Esophagus squamous epithelium (tissue), 5 donors: ENCODE data around the gene HEG1. TPM values are rescaled to one million over a fixed set of nuclear protein-coding genes. Genes with fewer than 3 reads are reported as not detected.

ENCODE experiments used
- DNase-seq: peaks from one replicate; lab custom pipeline; 2025; lab: John Stamatoyannopoulos, UW
- H3K27ac ChIP-seq, 4 donors: fragments of 200-600 bp; sonication (generic); one replicate each; pipeline ENCODE4 v1.5.1; 2016 to 2019; ENCODE audit warnings: mild to moderate bottlenecking in 1 of 4
- H3K27me3 ChIP-seq, 4 donors: fragments of 200-600 bp; sonication (generic); 1 replicate in 3 of 4; 2 replicates in 1 of 4; pipeline versions ENCODE4 v1.5.1 to v1.6.0; 2017 to 2021; ENCODE audit warnings: antibody characterized with exemption in 1 of 4
- H3K36me3 ChIP-seq, 3 donors: fragments of 200-600 bp; sonication (generic); one replicate each; pipeline ENCODE4 v1.5.1; 2016 to 2019
- H3K4me1 ChIP-seq, 3 donors: fragments of 200-600 bp; sonication (generic); one replicate each; pipeline ENCODE4 v1.5.1; 2017 to 2019
- H3K4me3 ChIP-seq, 4 donors: fragments of 200-600 bp; sonication (generic); 1 replicate in 3 of 4; 2 replicates in 1 of 4; pipeline ENCODE4 v1.5.1; 2016 to 2019; ENCODE audit warnings: mild to moderate bottlenecking in 2 of 4, moderate library complexity in 1 of 4
- H3K9me3 ChIP-seq, 3 donors: fragments of 200-600 bp; sonication (generic); one replicate each; pipeline ENCODE4 v1.5.1; 2016 to 2019
- CTCF ChIP-seq, 6 experiments: fragments of 450-650 bp in 4 of 6; fragments of 200-600 bp in 2 of 6; sonication (generic) in 2 of 6; IDR thresholded peaks; one replicate each; pipeline ENCODE4 v1.5.1; 2016 to 2019; ENCODE audit warnings: antibody characterized with exemption in 6 of 6, mild to moderate bottlenecking in 4 of 6, moderate library complexity in 4 of 6
- POLR2A ChIP-seq, 4 donors: fragments of 450-650 bp; IDR thresholded peaks; one replicate each; pipeline ENCODE4 v1.6.1; 2017; ENCODE audit warnings: antibody characterized with exemption in 4 of 4, mild to moderate bottlenecking in 4 of 4, moderate library complexity in 3 of 4
- WGBS, 2 donors: methylation state at CpG; one replicate each; pipeline ENCODE4 v1.1.5; 2018; 5-methylcytosine and 5-hydroxymethylcytosine counted together
- intact Hi-C: fragments of 100-400 bp; cut with DNase I; formaldehyde crosslinking; loops from one replicate; pipeline ENCODE4 v1.15.0; 2022
- total RNA-seq, 4 donors: library from RNA; depleted of rRNA; stranded (reverse); fragments of >200 nt; gene quantifications; one replicate each; pipeline ENCODE4 v1.1.0, GENCODE V29; 2016
- donor health status: DM: yes; HTN: yes; CAD: no.

HEG1 gene
- total RNA-seq, 4 donors from 2014 or later, result 13.3 to 37.2 (median 22.5) TPM

GRCh38 chr3:125008766-125009165 lies 47.0 kb downstream of the HEG1 start:
- intact Hi-C loops, result no loop called here
- Histone ChIP-seq H3K4me1 (peaks cover under 1 to 29% (median 14%) of the 10 kb centered on the region in 3 donors), H3K9me3 (no peaks in the 10 kb centered on the region), H3K27me3 (no peaks in the 10 kb centered on the region), H3K36me3 (peaks cover 9 to 99% (median 61%) of the 10 kb centered on the region in 3 donors), H3K4me3 (no peak overlapping the region), H3K27ac (no peak overlapping the region)
- no peak for TF ChIP-seq CTCF (IDR thresholded peaks at IDR 0.05)
- TF ChIP-seq POLR2A (IDR thresholded peaks at IDR 0.05), result no peak
- DNase-seq, result no peak
- WGBS, 2 donors, result 90 to 91% methylated on average over 4 of the region's 4 CpGs

DNA sequence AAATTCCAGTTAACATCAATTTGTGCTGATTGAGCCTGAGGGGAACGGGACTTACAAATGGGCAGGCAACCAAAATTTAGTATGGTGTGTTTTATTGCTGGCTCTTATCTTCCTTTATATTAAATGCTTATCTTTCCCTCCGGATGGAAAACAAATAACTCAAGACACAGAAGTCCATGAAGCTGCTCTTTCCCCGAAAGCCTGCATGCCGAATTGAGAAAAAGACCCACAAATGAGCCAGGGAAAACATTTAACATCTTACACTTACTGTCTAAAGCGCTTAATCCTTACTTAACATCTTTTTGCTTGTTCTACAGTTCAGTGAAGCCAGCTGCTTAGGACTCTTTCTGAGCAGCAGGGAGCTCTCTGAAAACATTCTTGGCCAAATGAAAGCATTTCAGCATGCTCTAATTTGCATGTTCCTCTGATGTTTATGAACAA lies 49.5 kb downstream of the HEG1 start:
- no peaks in the 10 kb centered on the region for H3K27me3 ChIP-seq
- DNase-seq, result no peak
- H3K36me3 ChIP-seq, result peaks cover 6 to 100% (median 45%) of the 10 kb centered on the region in 3 donors
- peaks cover 21 to 38% (median 25%) of the 10 kb centered on the region in 3 donors for H3K4me1 ChIP-seq
- TF ChIP-seq POLR2A (IDR thresholded peaks at IDR 0.05) (no peak), CTCF (IDR thresholded peaks at IDR 0.05) (no peak)
- H3K9me3 ChIP-seq, result no peaks in the 10 kb centered on the region
- intact Hi-C loops, result no loop called here
- no peak overlapping the region for H3K4me3 ChIP-seq
- 82 to 84% methylated on average over 5 of the region's 5 CpGs for WGBS, 2 donors
- no peak overlapping the region for H3K27ac ChIP-seq

DNA sequence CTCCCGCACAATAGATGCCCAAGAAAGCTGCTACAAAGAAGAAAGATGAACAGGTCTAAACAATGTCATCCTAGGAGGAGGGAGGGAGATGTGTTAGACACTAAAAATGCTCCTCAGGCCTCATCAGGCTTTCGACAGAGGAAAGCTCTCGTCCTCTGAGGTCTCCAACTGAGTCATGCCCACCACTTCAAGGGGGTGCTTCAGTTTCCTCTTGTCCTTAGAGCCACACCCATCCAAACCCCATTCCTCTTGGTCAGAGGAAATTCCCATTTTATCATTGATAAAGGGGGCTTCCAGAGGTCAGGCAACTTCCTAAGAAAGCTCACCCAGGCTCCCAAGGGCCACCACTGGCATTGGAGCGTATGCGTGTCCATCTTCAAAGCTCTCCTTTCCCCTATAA lies 50.1 kb downstream of the HEG1 start:
- H3K4me1 ChIP-seq, result peaks cover 24 to 42% (median 30%) of the 10 kb centered on the region in 3 donors
- intact Hi-C loops, result no loop called here
- WGBS, 2 donors, result 86 to 95% methylated on average over 5 of the region's 5 CpGs
- no peaks in the 10 kb centered on the region for H3K27me3 ChIP-seq
- H3K36me3 ChIP-seq, result peaks cover 6 to 100% (median 43%) of the 10 kb centered on the region in 3 donors
- TF ChIP-seq CTCF (IDR thresholded peaks at IDR 0.05) (no peak), POLR2A (IDR thresholded peaks at IDR 0.05) (no peak)
- H3K9me3 ChIP-seq, result no peaks in the 10 kb centered on the region
- no peak overlapping the region for H3K4me3 ChIP-seq
- no peak for DNase-seq
- no peak overlapping the region for H3K27ac ChIP-seq

- Histone ChIP-seq H3K27ac (no peak overlapping the region), H3K9me3 (no peaks in the 10 kb centered on the region), H3K36me3 (peaks cover 6 to 100% (median 38%) of the 10 kb centered on the region in 3 donors), H3K27me3 (no peaks in the 10 kb centered on the region), H3K4me3 (no peak overlapping the region), H3K4me1 (peaks cover 29 to 46% (median 30%) of the 10 kb centered on the region in 3 donors)
- DNase-seq, result no peak
- intact Hi-C loops, result no loop called here
- no peak for TF ChIP-seq CTCF (IDR thresholded peaks at IDR 0.05)
- TF ChIP-seq POLR2A (IDR thresholded peaks at IDR 0.05), result no peak
- WGBS, 2 donors, result 82 to 84% methylated on average over 4 of the region's 4 CpGs
Measured at GRCh38 chr3:125005222-125005621, 50.6 kb downstream of the HEG1 start.

DNA sequence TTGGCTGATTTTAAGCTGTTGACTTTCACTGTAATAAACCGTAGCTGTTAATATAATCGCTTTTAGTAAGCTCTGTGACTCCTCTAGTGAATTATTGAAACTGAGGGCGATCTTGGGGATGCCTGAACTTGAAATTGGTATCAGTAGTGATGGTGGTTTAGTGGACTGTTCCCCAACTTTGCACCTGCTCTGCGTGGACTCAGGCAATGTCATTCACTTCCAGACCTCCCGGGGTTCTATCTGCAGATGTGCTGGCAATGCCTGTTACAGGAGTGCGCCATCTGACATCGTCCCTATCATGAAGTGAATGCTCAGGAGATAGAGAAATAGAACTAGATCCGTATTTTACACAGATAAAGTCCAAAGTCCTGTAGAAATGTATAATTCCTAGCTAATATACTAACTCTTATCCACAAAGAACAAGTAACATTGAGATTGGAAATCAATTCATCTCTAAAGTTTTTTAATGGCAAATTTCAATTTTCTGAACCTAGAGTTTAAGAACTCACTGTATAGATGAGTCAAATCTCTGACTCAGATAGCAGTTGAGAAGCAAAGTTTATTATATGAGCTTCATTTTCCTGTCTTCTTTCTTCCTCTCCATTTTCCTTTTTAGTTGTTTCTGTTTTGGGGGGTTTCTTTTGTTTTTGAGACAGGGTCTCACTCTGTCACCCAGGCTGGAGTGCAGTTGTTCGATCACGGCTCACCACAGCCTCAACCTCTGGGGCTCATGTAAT lies 51.8 kb downstream of the HEG1 start:
- Histone ChIP-seq H3K9me3 (no peaks in the 10 kb centered on the region), H3K4me3 (no peak overlapping the region), H3K36me3 (peaks cover 0 to 100% (median 26%) of the 10 kb centered on the region in 3 donors), H3K27me3 (no peaks in the 10 kb centered on the region), H3K4me1 (peaks cover 30 to 58% (median 41%) of the 10 kb centered on the region in 3 donors), H3K27ac (peak overlapping the region in 3 of 4 donors; percentile 59 to 63 (median 60))
- intact Hi-C loops, result no loop called here
- TF ChIP-seq POLR2A (IDR thresholded peaks at IDR 0.05), result no peak
- 83 to 89% methylated on average over 9 to 10 of the region's 10 CpGs for WGBS, 2 donors
- no peak for DNase-seq
